Pancreas (tissue), 10 donors: ENCODE results near the gene TGFBR1. TPM values are rescaled to one million over a fixed set of nuclear protein-coding genes. Genes with fewer than 3 reads are reported as not detected.

Experiments used
- ATAC-seq, 4 donors: fragments of 200-7000 bp; cut with Tn5 transposase; one replicate each; pipeline versions ENCODE4 v1.8.0 to v1.9.1; 2020; ENCODE audit warnings: mild to moderate bottlenecking in 4 of 4, moderate library complexity in 4 of 4
- DNase-seq, 6 donors: peaks; one replicate each; pipeline ENCODE4 v3.0.0-alpha.2; 2020
- FAIRE-seq: peaks from 2 replicates; lab custom pipeline; 2012; peaks lifted over from hg19 to GRCh38; lab: Jason Lieb, UNC
- H3K27ac ChIP-seq, 4 donors: fragments of 200-600 bp; sonication (generic); 1 replicate in 3 of 4; 2 replicates in 1 of 4; pipeline versions ENCODE4 v1.5.0 to v1.8.0; 2020
- H3K27me3 ChIP-seq, 4 donors: fragments of 200-600 bp; one replicate each; pipeline ENCODE4 v1.8.0; 2021
- H3K36me3 ChIP-seq, 3 donors: fragments of 200-600 bp; sonication (generic) in 1 of 3; one replicate each; pipeline versions ENCODE4 v1.5.0 to v1.8.0; 2020 to 2021
- H3K4me1 ChIP-seq, 3 donors: fragments of 200-600 bp; one replicate each; pipeline ENCODE4 v1.8.0; 2021
- H3K4me3 ChIP-seq, 4 donors: fragments of 200-600 bp; sonication (generic) in 2 of 4; one replicate each; pipeline versions ENCODE4 v1.5.0 to v1.8.0; 2020 to 2021
- H3K9me3 ChIP-seq, 4 donors: fragments of 200-600 bp; one replicate each; pipeline ENCODE4 v1.8.0; 2021
- CTCF ChIP-seq, 4 donors: fragments of 200-600 bp; sonication (generic) in 3 of 4; IDR thresholded peaks; one replicate each; pipeline versions ENCODE4 v1.5.0 to v1.8.0; 2021; ENCODE audit warnings: antibody characterized with exemption in 4 of 4
- WGBS, 2 donors: extraction: QIAGEN DNeasy Blood & Tissue Kit; methylation state at CpG; one replicate each; pipeline ENCODE4 v1.1.7; 2013; 5-methylcytosine and 5-hydroxymethylcytosine counted together
- intact Hi-C, 3 donors: fragments of 100-400 bp; cut with DNase I; formaldehyde crosslinking; loops; one replicate each; pipeline versions ENCODE4 v1.11.1 to v1.14.2; 2022
- polyA plus RNA-seq, 2 donors: library from polyadenylated mRNA; stranded (reverse); fragments of 200-250 nt; gene quantifications; one replicate each; pipeline ENCODE4 v1.2.3, GENCODE V29; 2013
- total RNA-seq, 6 donors: library from RNA; stranded (reverse); fragmentation: NEBNext Ultra II Directional in 4 of 6; extraction: Animal tissue kit (Norgen Biotek cat#: 25700) in 4 of 6; gene quantifications; one replicate each; pipeline versions ENCODE4 v1.2.1 to v1.2.4, GENCODE V29; 2021 to 2023
- donor health status: healthy with polysubstance abuse.
- donor health status: DM: no; HTN: no; CAD: no; lungs with moderate emphysema.
- donor health status: DM: no; HTN: no; CAD: no.
- donor health status: control.
- donor health status: control.
- donor health status: Bipolar disorder and iron deficiency.
- donor health status: DM: yes; HTN: yes; CAD: no.
- donor health status: DM: no; HTN: no; CAD: no.
- donor health status: DM: no; HTN: no; CAD: no.
- donor health status: DM: yes; HTN: yes; CAD: no.

The TGFBR1 gene
- total RNA-seq, result 10 to 100 TPM in 5 of 6 donors, 1 to 10 TPM in 1; 10.0 to 43.6 (median 15.3) TPM
- polyA plus RNA-seq, result 1 to 10 TPM; 3.5 to 5.5 TPM

- WGBS, 2 donors, result 0 to 1% methylated on average over 45 to 60 of the region's 60 CpGs
- no peaks in the 10 kb centered on the region for H3K36me3 ChIP-seq
- FAIRE-seq (no peak), DNase-seq (peak; percentile 90 to 97 (median 94)), ATAC-seq (peak; percentile 88 to 95 (median 95))
- H3K9me3 ChIP-seq, result no peaks in the 10 kb centered on the region
- H3K27me3 ChIP-seq, result no peaks in the 10 kb centered on the region
- peak within 1 kb of the TSS; percentile 58 to 85 (median 78) for H3K4me3 ChIP-seq
- H3K27ac ChIP-seq, result peak within 1 kb of the TSS; percentile 41 to 87 (median 76)
- H3K4me1 ChIP-seq, result peaks cover 0 to 16% (median 5%) of the 10 kb centered on the region in 3 donors
- TF ChIP-seq CTCF (IDR thresholded peaks at IDR 0.05), result no peak
- intact Hi-C loops, result no loop called here
These were observed at the start of gene TGFBR1 for GRCh38 chr9:99104459-99105151. TSS of gene TGFBR1 (plus strand) at chr9:99105113. CDS start at chr9:99105206, 93 bp downstream.

- DNase-seq (peak in 4 of 6 donors; percentile 55 to 80 (median 62)), ATAC-seq (peak; percentile 70 to 88 (median 80)), FAIRE-seq (no peak)
- no peaks in the 10 kb centered on the region for H3K9me3 ChIP-seq
- H3K27me3 ChIP-seq, result no peaks in the 10 kb centered on the region
- WGBS, 2 donors, result 51 to 78% methylated on average over 1 of the region's 1 CpG
- H3K4me3 ChIP-seq, result no peak overlapping the region
- TF ChIP-seq CTCF (IDR thresholded peaks at IDR 0.05), result no peak
- peak overlapping the region in 2 of 4 donors; percentile 35 to 42 for H3K27ac ChIP-seq
- H3K4me1 ChIP-seq, result peaks cover 0 to 13% (median 0%) of the 10 kb centered on the region in 3 donors
- no peaks in the 10 kb centered on the region for H3K36me3 ChIP-seq
- intact Hi-C loops, result no loop called here
These were observed 49.5 kb upstream of the TGFBR1 start for GRCh38 chr9:99055384-99055783.

GRCh38 chr9:99056186-99056585, 48.7 kb upstream of the TGFBR1 start:
- H3K4me3 ChIP-seq, result no peak overlapping the region
- no peaks in the 10 kb centered on the region for H3K9me3 ChIP-seq
- no peak for DNase-seq
- no peak for FAIRE-seq
- H3K4me1 ChIP-seq, result peaks cover 0 to 13% (median 0%) of the 10 kb centered on the region in 3 donors
- WGBS, 2 donors, result 97 to 98% methylated on average over 6 of the region's 6 CpGs
- H3K36me3 ChIP-seq, result no peaks in the 10 kb centered on the region
- TF ChIP-seq CTCF (IDR thresholded peaks at IDR 0.05), result no peak
- peak overlapping the region in 2 of 4 donors; percentile 33 to 35 for H3K27ac ChIP-seq
- ATAC-seq, result no peak
- H3K27me3 ChIP-seq, result no peaks in the 10 kb centered on the region
- intact Hi-C loops, result no loop called here

- Histone ChIP-seq H3K27ac (peak overlapping the region in 1 of 4 donors; percentile 20), H3K4me1 (peaks cover 0 to 13% (median 0%) of the 10 kb centered on the region in 3 donors), H3K4me3 (no peak overlapping the region), H3K9me3 (no peaks in the 10 kb centered on the region), H3K36me3 (no peaks in the 10 kb centered on the region), H3K27me3 (no peaks in the 10 kb centered on the region)
- intact Hi-C loops, result no loop called here
- DNase-seq, result no peak
- TF ChIP-seq CTCF (IDR thresholded peaks at IDR 0.05), result no peak
- ATAC-seq, result peak in 2 of 4 donors; percentile 14 to 22
- WGBS, 2 donors, result 88 to 92% methylated on average over 5 of the region's 5 CpGs
- no peak for FAIRE-seq
These were observed 47.8 kb upstream of the TGFBR1 start for GRCh38 chr9:99056886-99057664.
